HCT116 (cell line): ENCODE measurements around the gene TLCD1. TPM values are rescaled to one million over a fixed set of nuclear protein-coding genes. Genes with fewer than 3 reads are reported as not detected.
"Not testable (repeated sequence)": the region's sequence is repeated elsewhere in the genome, so short reads cannot be mapped to it uniquely, and the experiment has no call there.

Source experiments
- ATAC-seq: fragments of 200-7000 bp; cut with Tn5 transposase; 2 replicates; pipeline ENCODE4 v1.9.1; 2020; ENCODE audit warnings: mild to moderate bottlenecking, moderate library complexity
- BruUV-seq: library from RNA; stranded (reverse); fragments of 400-500 nt; replicated peaks from 2 replicates; lab custom pipeline; 2021; lab: Mats Ljungman, UMichigan
- CTCF ChIA-PET: fragments of 300-600 bp; sonication (Branson Sonifier 250); formaldehyde crosslinking; loops from one replicate; lab custom pipeline; 2021; ENCODE audit warnings: antibody characterized with exemption; lab: Charles Lee
- POLR2A ChIA-PET: fragments of 300-600, 350-600 bp; sonication (Branson Sonifier 250); formaldehyde crosslinking; loops from one replicate; lab custom pipeline; 2021; ENCODE audit warnings: antibody characterized with exemption; lab: Charles Lee
- RAD21 ChIA-PET, 2 experiments: fragments of 300-600 bp; sonication (Branson Sonifier 250); formaldehyde crosslinking; loops; one replicate each; lab custom pipeline; 2023; ENCODE audit warnings: low total read pairs in 2 of 2; ENCODE audit not compliant: uncharacterized antibody in 2 of 2, unreplicated experiment in 2 of 2, low non-redundant PET in 1 of 2; lab: Charles Lee
- DNase-seq: peaks from one replicate; pipeline ENCODE4 v3.0.0-alpha.2; 2010; ENCODE audit warnings: low read depth, low spot score
- H2AFZ ChIP-seq: fragments of 200-600 bp; shearing (Covaris generic), sonication (generic); 2 replicates; pipeline ENCODE4 v1.6.1; 2017; ENCODE audit warnings: low read depth, mixed run types, mixed read lengths, antibody characterized with exemption, low read length; ENCODE audit not compliant: poor library complexity, severe bottlenecking
- H3K27ac ChIP-seq: 2 replicates; pipeline ENCODE4 v1.5.1; 2012; ENCODE audit warnings: low read depth, low read length
- H3K27me3 ChIP-seq: fragments of 200-600 bp; sonication (generic); 2 replicates; pipeline ENCODE4 v1.6.1; 2016; ENCODE audit warnings: mixed run types, low read length, mixed read lengths; ENCODE audit not compliant: insufficient read depth
- H3K36me3 ChIP-seq, 2 experiments: fragments of 200-500 bp in 1 of 2; fragments of 200-600 bp in 1 of 2; sonication (Bioruptor generic) in 1 of 2; sonication (generic) in 1 of 2; 2 replicates each; pipeline versions ENCODE4 v1.5.1 to v1.6.1; 2014 to 2016; ENCODE audit warnings: low read length in 2 of 2, inconsistent platforms in 1 of 2, mixed read lengths in 1 of 2, mixed run types in 1 of 2; ENCODE audit not compliant: insufficient read depth in 2 of 2, control insufficient read depth in 1 of 2
- H3K4me1 ChIP-seq, 2 experiments: fragments of 200-600 bp in 1 of 2; sonication (generic) in 1 of 2; 2 replicates each; pipeline versions ENCODE4 v1.5.1 to v1.6.1; 2012 to 2017; ENCODE audit warnings: low read length in 2 of 2, inconsistent platforms in 1 of 2, mild to moderate bottlenecking in 1 of 2, mixed read lengths in 1 of 2, mixed run types in 1 of 2, moderate library complexity in 1 of 2; ENCODE audit not compliant: insufficient read depth in 2 of 2, control insufficient read depth in 1 of 2
- H3K4me2 ChIP-seq: fragments of 200-600 bp; sonication (generic); 2 replicates; pipeline ENCODE4 v1.6.1; 2017; ENCODE audit warnings: mixed run types, low read length, mixed read lengths
- H3K4me3 ChIP-seq, 2 experiments: fragments of 200-600 bp in 1 of 2; sonication (generic) in 1 of 2; replicated peaks in 1 of 2; 2 replicates each; pipeline ENCODE4 v1.5.1; 2011 to 2016; ENCODE audit warnings: low read length in 2 of 2, control low read depth in 1 of 2, low read depth in 1 of 2, mild to moderate bottlenecking in 1 of 2, mixed read lengths in 1 of 2, mixed run types in 1 of 2
- H3K79me2 ChIP-seq: fragments of 200-600 bp; sonication (generic); 2 replicates; pipeline ENCODE4 v1.6.1; 2017; ENCODE audit warnings: mild to moderate bottlenecking, mixed run types, low read length, moderate library complexity, mixed read lengths; ENCODE audit not compliant: insufficient read depth
- H3K9ac ChIP-seq: fragments of 200-600 bp; sonication (generic); 2 replicates; pipeline ENCODE4 v1.6.1; 2016; ENCODE audit warnings: low read length, mixed read lengths
- H3K9me2 ChIP-seq: fragments of 200-600 bp; sonication (generic), shearing (Covaris generic); 2 replicates; pipeline ENCODE4 v1.6.1; 2017; ENCODE audit warnings: mixed run types, mild to moderate bottlenecking, moderate library complexity; ENCODE audit not compliant: insufficient read depth
- H3K9me3 ChIP-seq, 2 experiments: fragments of 200-500 bp in 1 of 2; fragments of 200-600 bp in 1 of 2; sonication (Bioruptor generic) in 1 of 2; sonication (generic) in 1 of 2; 2 replicates each; pipeline ENCODE4 v1.6.1; 2014 to 2017; ENCODE audit warnings: low read length in 2 of 2, mixed read lengths in 2 of 2, inconsistent platforms in 1 of 2, low read depth in 1 of 2, mild to moderate bottlenecking in 1 of 2, mixed run types in 1 of 2, moderate library complexity in 1 of 2; ENCODE audit not compliant: control insufficient read depth in 1 of 2, insufficient read depth in 1 of 2
- H4K20me1 ChIP-seq: fragments of 200-600 bp; sonication (generic), shearing (Covaris generic); 2 replicates; pipeline ENCODE4 v1.6.1; 2017; ENCODE audit warnings: mixed run types, mild to moderate bottlenecking, moderate library complexity; ENCODE audit not compliant: insufficient read depth
- CBX3 ChIP-seq: IDR thresholded peaks from 2 replicates; pipeline ENCODE4 v1.6.1; 2012; ENCODE audit warnings: low read depth
- EZH2 ChIP-seq: fragments of 200-600 bp; sonication (generic); IDR thresholded peaks from 2 replicates; pipeline ENCODE4 v1.6.1; 2017; ENCODE audit warnings: antibody characterized with exemption, mixed run types
- POLR2AphosphoS5 ChIP-seq: IDR thresholded peaks from 2 replicates; pipeline ENCODE4 v1.6.1; 2011; ENCODE audit warnings: mild to moderate bottlenecking, low read depth, low read length, moderate library complexity
- SIN3A ChIP-seq: IDR thresholded peaks from 2 replicates; pipeline ENCODE4 v1.6.1; 2012; ENCODE audit warnings: low read depth
- intact Hi-C: fragments of 100-400 bp; cut with micrococcal nuclease; formaldehyde crosslinking; loops from 2 replicates; pipeline ENCODE4 v1.10.0; 2022
- total RNA-seq: library from RNA; stranded (reverse); gene quantifications from one replicate; pipeline ENCODE4 v1.2.1, GENCODE V29; 2021; ENCODE audit not compliant: unreplicated experiment

Gene TLCD1
- total RNA-seq, 1 experiment from 2014 or later: 28.3 TPM

DNA sequence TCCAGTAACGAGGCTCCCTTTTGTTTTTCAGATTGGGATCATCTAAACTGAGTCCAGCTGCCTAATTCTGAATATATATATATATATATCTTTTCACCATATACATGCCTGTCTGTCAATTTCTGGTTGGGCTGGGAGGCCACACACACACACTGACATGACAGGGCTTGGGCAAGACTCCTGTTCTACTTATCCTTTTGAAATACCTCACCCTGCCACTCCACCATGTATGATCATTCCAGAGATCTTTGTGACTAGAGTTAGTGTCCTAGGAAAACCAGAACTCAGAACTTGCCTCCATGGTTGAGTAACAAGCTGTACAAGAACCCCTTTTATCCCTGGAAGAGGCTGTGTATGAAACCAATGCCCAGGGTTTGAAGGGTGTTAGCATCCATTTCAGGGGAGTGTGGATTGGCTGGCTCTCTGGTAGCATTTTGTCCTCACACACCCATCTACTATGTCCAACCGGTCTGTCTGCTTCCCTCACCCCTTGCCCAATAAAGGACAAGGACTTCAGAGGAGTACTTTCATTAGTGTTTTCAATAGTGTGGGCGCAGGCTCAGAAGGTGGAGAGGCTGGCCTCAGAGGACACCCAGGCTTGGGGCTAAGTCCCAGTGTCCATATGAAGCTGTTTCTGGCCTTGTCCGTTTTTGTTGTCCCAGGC is 2.1 kb downstream of the TLCD1 start:
- POLR2A ChIA-PET: interaction anchor here (0.6 to 3.8 kb wide), 3 partner anchors 9 to 393 kb away, joined by 4 to 24 read pairs (median 4); partner anchors contain the start of gene PHF12
- H3K9me2 ChIP-seq, H2AFZ ChIP-seq, ATAC-seq, BruUV-seq, H3K9me3 ChIP-seq, DNase-seq, RAD21 ChIA-PET, CTCF ChIA-PET, intact Hi-C loops, H3K27me3 ChIP-seq: not testable (repeated sequence)
- peak overlapping the region; percentile 99 for H3K9ac ChIP-seq
- H3K4me2 ChIP-seq: peak overlapping the region; percentile 77
- peak overlapping the region; percentile 89 for H3K27ac ChIP-seq
- peaks cover 22 to 43% of the 10 kb centered on the region in 2 experiments; a peak in 3 of 4 replicates for H3K36me3 ChIP-seq
- H3K4me1 ChIP-seq: peaks cover 31 to 78% of the 10 kb centered on the region in 2 experiments
- peaks cover 15% of the 10 kb centered on the region; the same call in 1 of the 2 replicates for H4K20me1 ChIP-seq
- 0 out of 2 replicates have a peak, but pooled peaks have one; percentile 4 for TF ChIP-seq SIN3A
- H3K4me3 ChIP-seq: peak overlapping the region; percentile 58 to 59
- H3K79me2 ChIP-seq: peaks cover 49% of the 10 kb centered on the region

DNA sequence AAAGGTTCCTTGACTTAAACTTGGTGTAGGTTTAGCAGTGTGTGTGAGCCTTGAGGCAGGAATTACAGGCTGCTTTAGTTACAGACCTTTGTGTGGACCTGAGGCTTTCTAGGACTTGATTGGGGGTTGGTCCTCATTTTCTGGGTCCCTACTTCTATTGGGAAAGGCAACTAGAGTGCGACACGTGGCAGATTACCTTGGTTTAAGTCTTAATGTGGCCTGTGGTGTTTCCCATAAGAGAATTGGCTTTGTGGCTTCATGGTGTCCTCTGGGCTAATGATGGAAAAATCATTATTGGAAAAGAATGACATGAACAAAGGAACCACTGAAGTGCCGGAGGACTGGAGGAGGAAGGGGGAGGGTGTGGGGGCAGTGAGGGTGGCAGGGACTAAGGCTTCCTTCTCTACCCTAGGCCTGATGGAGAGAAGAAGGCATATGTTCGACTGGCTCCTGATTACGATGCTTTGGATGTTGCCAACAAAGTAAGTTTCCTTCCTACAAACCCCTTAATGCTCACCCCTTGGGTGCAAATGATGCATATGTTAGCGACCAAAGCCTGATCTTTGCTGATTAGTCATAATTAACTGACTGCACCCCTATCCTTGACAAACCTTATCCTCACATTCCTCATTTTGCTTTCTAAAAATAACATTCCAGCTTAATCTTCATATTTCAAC is 2.7 kb downstream of the TLCD1 start:
- Histone ChIP-seq H3K9ac (peak overlapping the region; percentile 99), H3K79me2 (peaks cover 49% of the 10 kb centered on the region), H3K4me1 (peaks cover 37 to 81% of the 10 kb centered on the region in 2 experiments), H3K27ac (peak overlapping the region; percentile 89), H3K27me3 (no peaks in the 10 kb centered on the region), H3K36me3 (peaks cover 22 to 43% of the 10 kb centered on the region in 2 experiments; a peak in 3 of 4 replicates), H3K9me3 (no peaks in the 10 kb centered on the region), H3K4me2 (peak overlapping the region; percentile 77), H4K20me1 (peaks cover 15% of the 10 kb centered on the region; the same call in 1 of the 2 replicates), H2AFZ (no peak overlapping the region), H3K9me2 (no peaks in the 10 kb centered on the region), H3K4me3 (peak overlapping the region; percentile 2 to 15; a peak in 2 of 4 replicates)
- RAD21 ChIA-PET: no interaction called here
- POLR2A ChIA-PET: interaction anchor here (0.6 kb wide), 1 partner anchor 9 kb away, joined by 4 read pairs; no protein-coding TSS in a partner anchor
- no peak for DNase-seq
- CTCF ChIA-PET: no interaction called here
- intact Hi-C loops: no loop called here
- no peak for ATAC-seq
- no TSS peak for BruUV-seq
- TF ChIP-seq EZH2: no peak
- TF ChIP-seq CBX3: no peak
- peak; percentile 23; the same call in 1 of the 2 replicates for TF ChIP-seq POLR2AphosphoS5
